GM12891 (cell line): ENCODE results near the gene SCP2.

Source experiments
- POLR2A ChIP-seq: IDR thresholded peaks from 2 replicates; pipeline ENCODE4 v1.6.1; 2011; ENCODE audit warnings: low read depth, low read length, control low read depth
- POU2F2 ChIP-seq: IDR thresholded peaks from 2 replicates; pipeline ENCODE4 v1.6.1; 2011; ENCODE audit warnings: low read depth, mild to moderate bottlenecking, control low read depth, low read length, moderate library complexity

DNA sequence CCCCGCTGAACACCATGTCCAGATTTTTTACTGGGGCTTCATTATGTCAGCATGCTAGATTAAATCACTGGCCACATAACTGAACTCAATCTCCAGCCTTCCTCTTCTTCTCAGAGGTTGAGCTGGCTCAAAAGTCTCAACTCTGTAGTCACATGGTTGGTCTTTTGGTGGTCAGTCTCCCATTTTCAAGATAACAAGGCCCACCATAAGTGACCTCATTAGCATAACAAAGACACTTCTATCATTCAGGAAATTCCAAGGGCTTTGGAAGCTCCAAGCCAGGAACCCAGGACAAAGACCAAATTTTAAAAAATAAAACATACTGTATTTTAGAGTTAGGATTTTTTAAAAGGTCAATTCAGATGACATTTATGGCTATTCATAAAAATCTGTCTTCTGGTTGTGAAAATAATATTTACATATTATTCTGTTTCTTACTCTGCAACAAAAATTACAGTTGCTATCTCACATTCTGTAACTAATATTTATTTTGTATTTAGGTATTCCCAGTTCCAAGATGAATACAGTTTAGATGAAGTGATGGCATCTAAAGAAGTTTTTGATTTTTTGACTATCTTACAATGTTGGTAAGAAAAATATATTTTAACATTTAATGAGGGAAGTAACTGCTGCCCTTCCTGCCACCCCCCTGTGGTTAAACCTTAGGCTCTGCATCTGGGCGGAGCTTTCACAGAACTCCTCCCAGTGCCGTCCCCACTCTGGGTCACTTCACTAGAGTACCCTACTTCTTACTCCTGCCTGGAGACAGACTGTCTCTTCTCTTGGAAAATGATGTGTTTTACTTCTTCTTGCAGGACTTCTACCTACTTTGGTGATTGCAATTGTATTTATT is 49.3 kb downstream of the SCP2 start:
- TF ChIP-seq POU2F2 (no peak), POLR2A (no peak)
